ENCODE measurements around the gene SCARB1. TPM values are rescaled to one million over a fixed set of nuclear protein-coding genes. Genes with fewer than 3 reads are reported as not detected.

The SCARB1 gene
- total and polyA plus RNA-seq, 2 donors (not counting 1 experiment from before 2014, with no cell fraction given), result 14.7 to 32.5 TPM

DNA sequence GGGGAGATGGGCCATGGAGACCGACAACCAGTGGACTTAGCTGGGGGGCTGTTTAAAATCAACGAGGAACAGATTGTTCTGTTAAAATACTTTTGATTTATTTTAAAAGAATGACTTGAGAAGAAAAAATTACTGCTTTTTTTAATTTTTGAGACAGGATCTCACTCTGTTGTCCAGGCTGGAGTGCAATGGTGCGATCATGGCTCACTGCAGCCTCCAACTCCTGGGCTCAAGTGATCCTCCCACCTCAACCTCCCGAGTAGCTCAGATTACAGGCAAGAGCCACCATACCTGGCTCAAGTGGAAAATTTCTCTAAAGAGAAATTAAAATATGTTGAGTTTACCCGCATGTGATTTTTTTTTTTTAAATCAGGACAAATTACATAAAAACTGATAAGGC is 80.6 kb downstream of the SCARB1 start:
- Histone ChIP-seq H3K27me3 (ENCODE audit: control insufficient read depth, insufficient read depth, low read length) (no peaks in the 10 kb centered on the region), H3K79me2 (ENCODE audit: control insufficient read depth, insufficient read depth, low read length) (no peaks in the 10 kb centered on the region), H3K4me3 (replicated peaks in 1 of 4; ENCODE audit: control extremely low read depth in 1 of 4, insufficient read depth in 1 of 4, low read depth in 3 of 4, low read length in 4 of 4) (no peak overlapping the region), H4K20me1 (ENCODE audit: control insufficient read depth, extremely low read depth, insufficient read depth, low read length) (no peaks in the 10 kb centered on the region), H3K4me2 (ENCODE audit: extremely low read depth, insufficient read depth, low read length) (no peak overlapping the region), H2AFZ (ENCODE audit: low read length) (no peak overlapping the region), H3K36me3 (ENCODE audit: control insufficient read depth, insufficient read depth, low read length) (peaks cover 1% of the 10 kb centered on the region), H3K27ac (ENCODE audit: insufficient read depth, low read length) (no peak overlapping the region), H3K9me3 (ENCODE audit: control insufficient read depth, insufficient read depth, low read depth, low read length) (no peaks in the 10 kb centered on the region), H3K4me1 (ENCODE audit: control insufficient read depth, extremely low read depth, insufficient read depth, low read length) (no peaks in the 10 kb centered on the region), H3K9ac (ENCODE audit: insufficient read depth, low read length) (no peak overlapping the region)
- no peak for DNase-seq (ENCODE audit: low read depth in 2 of 2)
- TF ChIP-seq EZH2 (IDR thresholded peaks at IDR 0.05; ENCODE audit: low read length, missing control alignments), result no peak
- TF ChIP-seq, protein P1, sequence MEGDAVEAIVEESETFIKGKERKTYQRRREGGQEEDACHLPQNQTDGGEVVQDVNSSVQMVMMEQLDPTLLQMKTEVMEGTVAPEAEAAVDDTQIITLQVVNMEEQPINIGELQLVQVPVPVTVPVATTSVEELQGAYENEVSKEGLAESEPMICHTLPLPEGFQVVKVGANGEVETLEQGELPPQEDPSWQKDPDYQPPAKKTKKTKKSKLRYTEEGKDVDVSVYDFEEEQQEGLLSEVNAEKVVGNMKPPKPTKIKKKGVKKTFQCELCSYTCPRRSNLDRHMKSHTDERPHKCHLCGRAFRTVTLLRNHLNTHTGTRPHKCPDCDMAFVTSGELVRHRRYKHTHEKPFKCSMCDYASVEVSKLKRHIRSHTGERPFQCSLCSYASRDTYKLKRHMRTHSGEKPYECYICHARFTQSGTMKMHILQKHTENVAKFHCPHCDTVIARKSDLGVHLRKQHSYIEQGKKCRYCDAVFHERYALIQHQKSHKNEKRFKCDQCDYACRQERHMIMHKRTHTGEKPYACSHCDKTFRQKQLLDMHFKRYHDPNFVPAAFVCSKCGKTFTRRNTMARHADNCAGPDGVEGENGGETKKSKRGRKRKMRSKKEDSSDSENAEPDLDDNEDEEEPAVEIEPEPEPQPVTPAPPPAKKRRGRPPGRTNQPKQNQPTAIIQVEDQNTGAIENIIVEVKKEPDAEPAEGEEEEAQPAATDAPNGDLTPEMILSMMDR (conservative IDR thresholded peaks at IDR 0.05 in 1 of 2, IDR thresholded peaks at IDR 0.05 in 1 of 2; ENCODE audit: low read depth in 1 of 2, low read length in 2 of 2), result no peak

DNA sequence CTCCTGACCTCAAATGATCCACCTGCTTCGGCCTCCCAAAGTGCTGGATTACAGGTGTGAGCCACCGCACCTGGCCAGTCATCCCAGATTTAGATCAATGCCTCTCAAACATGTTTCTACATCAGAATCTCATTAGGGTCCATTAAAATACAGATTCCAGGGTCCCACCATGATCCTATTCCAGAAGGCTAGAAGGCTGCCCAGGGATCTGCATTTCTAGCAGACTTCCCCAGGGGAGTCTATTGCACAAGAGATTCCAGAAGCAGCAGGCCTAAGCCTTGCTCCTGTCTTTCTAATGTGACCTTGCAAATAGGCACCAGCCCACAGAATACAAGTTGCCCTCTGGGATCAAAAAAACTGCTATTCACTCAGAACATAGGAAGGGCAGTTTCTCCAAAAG is 81.5 kb downstream of the SCARB1 start:
- H3K4me1 ChIP-seq (ENCODE audit: control insufficient read depth, extremely low read depth, insufficient read depth, low read length), result no peaks in the 10 kb centered on the region
- no peak overlapping the region for H3K4me2 ChIP-seq (ENCODE audit: extremely low read depth, insufficient read depth, low read length)
- H2AFZ ChIP-seq (ENCODE audit: low read length), result no peak overlapping the region
- H3K9me3 ChIP-seq (ENCODE audit: control insufficient read depth, insufficient read depth, low read depth, low read length), result no peaks in the 10 kb centered on the region
- H3K79me2 ChIP-seq (ENCODE audit: control insufficient read depth, insufficient read depth, low read length), result no peaks in the 10 kb centered on the region
- peaks cover 1% of the 10 kb centered on the region for H3K36me3 ChIP-seq (ENCODE audit: control insufficient read depth, insufficient read depth, low read length)
- DNase-seq (ENCODE audit: low read depth in 2 of 2), result no peak
- no peak overlapping the region for H3K27ac ChIP-seq (ENCODE audit: insufficient read depth, low read length)
- H4K20me1 ChIP-seq (ENCODE audit: control insufficient read depth, extremely low read depth, insufficient read depth, low read length), result no peaks in the 10 kb centered on the region
- H3K27me3 ChIP-seq (ENCODE audit: control insufficient read depth, insufficient read depth, low read length), result no peaks in the 10 kb centered on the region
- no peak overlapping the region for H3K9ac ChIP-seq (ENCODE audit: insufficient read depth, low read length)
- H3K4me3 ChIP-seq (replicated peaks in 1 of 4; ENCODE audit: control extremely low read depth in 1 of 4, insufficient read depth in 1 of 4, low read depth in 3 of 4, low read length in 4 of 4), result no peak overlapping the region
- TF ChIP-seq EZH2 (IDR thresholded peaks at IDR 0.05; ENCODE audit: low read length, missing control alignments), result no peak
- TF ChIP-seq, protein P1 (conservative IDR thresholded peaks at IDR 0.05 in 1 of 2, IDR thresholded peaks at IDR 0.05 in 1 of 2; ENCODE audit: low read depth in 1 of 2, low read length in 2 of 2), result no peak

DNA sequence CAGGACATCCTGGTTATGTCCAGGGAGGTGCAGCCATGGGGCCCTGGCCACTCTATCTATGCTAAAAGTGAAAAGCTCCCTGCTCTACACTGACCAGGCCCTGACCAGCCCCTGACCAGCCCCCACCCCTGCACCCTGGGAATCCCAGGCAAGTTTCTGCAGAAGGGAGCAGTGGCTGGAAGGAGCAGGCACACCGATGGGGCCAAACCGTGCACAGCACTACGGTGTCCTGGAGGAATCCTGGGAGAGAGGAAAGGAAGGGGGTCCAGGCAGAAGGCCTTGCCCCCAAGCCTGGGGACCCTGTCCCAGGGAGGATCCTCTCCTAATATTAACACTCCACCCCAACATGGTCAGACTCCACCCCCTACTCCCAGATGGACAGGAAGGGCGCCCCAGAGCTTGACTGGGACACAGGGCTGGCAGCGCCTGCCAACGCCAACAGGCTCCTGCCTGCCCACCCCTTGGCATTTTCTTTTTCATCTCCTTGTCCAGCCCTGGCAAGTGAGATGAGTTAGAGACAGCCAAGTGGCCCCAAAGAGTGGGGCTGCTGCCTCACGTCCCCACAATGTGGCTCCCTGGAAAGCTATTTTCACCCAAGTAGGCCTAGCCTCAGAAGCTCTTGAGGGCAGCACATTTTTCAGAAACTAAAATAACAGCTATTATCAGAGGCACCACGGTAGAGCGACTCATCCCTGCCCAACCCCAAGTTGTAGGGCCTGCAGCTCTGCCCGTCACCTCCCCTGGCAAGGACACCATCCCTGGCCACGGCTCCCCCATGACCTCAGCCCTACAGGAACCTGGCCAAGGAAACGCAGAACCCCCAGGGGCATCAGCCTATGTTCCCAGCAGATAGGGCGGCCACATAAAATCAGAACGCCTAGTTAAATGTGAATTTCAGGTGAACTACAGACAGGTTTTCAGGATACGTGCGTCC is 82.6 kb downstream of the SCARB1 start:
- peaks cover under 1% of the 10 kb centered on the region for H3K4me1 ChIP-seq (ENCODE audit: control insufficient read depth, extremely low read depth, insufficient read depth, low read length)
- no peak overlapping the region for H3K4me3 ChIP-seq (replicated peaks in 1 of 4; ENCODE audit: control extremely low read depth in 1 of 4, insufficient read depth in 1 of 4, low read depth in 3 of 4, low read length in 4 of 4)
- H3K36me3 ChIP-seq (ENCODE audit: control insufficient read depth, insufficient read depth, low read length), result peaks cover under 1% of the 10 kb centered on the region
- DNase-seq (ENCODE audit: low read depth in 2 of 2), result no peak
- no peaks in the 10 kb centered on the region for H3K9me3 ChIP-seq (ENCODE audit: control insufficient read depth, insufficient read depth, low read depth, low read length)
- no peaks in the 10 kb centered on the region for H4K20me1 ChIP-seq (ENCODE audit: control insufficient read depth, extremely low read depth, insufficient read depth, low read length)
- no peak overlapping the region for H2AFZ ChIP-seq (ENCODE audit: low read length)
- H3K79me2 ChIP-seq (ENCODE audit: control insufficient read depth, insufficient read depth, low read length), result no peaks in the 10 kb centered on the region
- no peak overlapping the region for H3K27ac ChIP-seq (ENCODE audit: insufficient read depth, low read length)
- H3K4me2 ChIP-seq (ENCODE audit: extremely low read depth, insufficient read depth, low read length), result no peak overlapping the region
- no peak overlapping the region for H3K9ac ChIP-seq (ENCODE audit: insufficient read depth, low read length)
- TF ChIP-seq, protein P1 (conservative IDR thresholded peaks at IDR 0.05 in 1 of 2, IDR thresholded peaks at IDR 0.05 in 1 of 2; ENCODE audit: low read depth in 1 of 2, low read length in 2 of 2), result no peak
- no peak for TF ChIP-seq EZH2 (IDR thresholded peaks at IDR 0.05; ENCODE audit: low read length, missing control alignments)
- no peaks in the 10 kb centered on the region for H3K27me3 ChIP-seq (ENCODE audit: control insufficient read depth, insufficient read depth, low read length)
